GM18502 (cell line): ENCODE results near the gene CHD2.
"Not testable (repeated sequence)": the region's sequence is repeated elsewhere in the genome, so short reads cannot be mapped to it uniquely, and the experiment has no call there.

ENCODE experiments used
- ATAC-seq: cut with Tn5 transposase; IDR thresholded peaks from one replicate; pipeline ENCODE4 v1.9.1; 2021; ENCODE audit warnings: mild to moderate bottlenecking; ENCODE audit not compliant: unreplicated experiment, poor library complexity

The CHD2 gene

GRCh38 chr15:93059442-93059841 lies 159.3 kb downstream of the CHD2 start:
- no peak for ATAC-seq

GRCh38 chr15:93060336-93061248 lies 160.5 kb downstream of the CHD2 start:
- ATAC-seq, result no peak

- not testable (repeated sequence) for ATAC-seq
These were observed 162.6 kb downstream of the CHD2 start for GRCh38 chr15:93062628-93063261.

GRCh38 chr15:93063262-93063671 lies 163.1 kb downstream of the CHD2 start:
- ATAC-seq, result no peak

GRCh38 chr15:93063796-93064690 lies 163.9 kb downstream of the CHD2 start:
- ATAC-seq, result no peak

GRCh38 chr15:93065641-93066045 lies 165.5 kb downstream of the CHD2 start:
- ATAC-seq, result no peak

- ATAC-seq, result no peak
These were observed 166.1 kb downstream of the CHD2 start for GRCh38 chr15:93066224-93066681.

- ATAC-seq, result no peak
These were observed 166.9 kb downstream of the CHD2 start for GRCh38 chr15:93066834-93067648.

- ATAC-seq, result no peak
These were observed 167.5 kb downstream of the CHD2 start for GRCh38 chr15:93067649-93068085.

GRCh38 chr15:93068581-93069199 lies 168.6 kb downstream of the CHD2 start:
- ATAC-seq, result no peak

GRCh38 chr15:93070132-93070531 lies 170.0 kb downstream of the CHD2 start:
- no peak for ATAC-seq

GRCh38 chr15:93070551-93071296 lies 170.6 kb downstream of the CHD2 start:
- no peak for ATAC-seq

GRCh38 chr15:93071469-93071936 lies 171.4 kb downstream of the CHD2 start:
- ATAC-seq, result no peak

GRCh38 chr15:93072011-93072410 lies 171.9 kb downstream of the CHD2 start:
- no peak for ATAC-seq

GRCh38 chr15:93072411-93073394 lies 172.6 kb downstream of the CHD2 start:
- ATAC-seq, result no peak

- ATAC-seq, result no peak
These were observed 173.4 kb downstream of the CHD2 start for GRCh38 chr15:93073465-93073952.

GRCh38 chr15:93074599-93074998 lies 174.5 kb downstream of the CHD2 start:
- no peak for ATAC-seq
